Esophagus squamous epithelium (tissue), 4 donors: ENCODE results near the gene NR2F2.

ENCODE experiments used
- CTCF ChIP-seq, 6 experiments: fragments of 450-650 bp in 4 of 6; fragments of 200-600 bp in 2 of 6; sonication (generic) in 2 of 6; IDR thresholded peaks; one replicate each; pipeline ENCODE4 v1.5.1; 2016 to 2019; ENCODE audit warnings: antibody characterized with exemption in 6 of 6, mild to moderate bottlenecking in 4 of 6, moderate library complexity in 4 of 6
- POLR2A ChIP-seq, 4 donors: fragments of 450-650 bp; IDR thresholded peaks; one replicate each; pipeline ENCODE4 v1.6.1; 2017; ENCODE audit warnings: antibody characterized with exemption in 4 of 4, mild to moderate bottlenecking in 4 of 4, moderate library complexity in 3 of 4

- TF ChIP-seq CTCF (IDR thresholded peaks at IDR 0.05) (no peak), POLR2A (IDR thresholded peaks at IDR 0.05) (no peak)
Measured at GRCh38 chr15:96300836-96301235, 29.7 kb upstream of the NR2F2 start.
